Measurements from ENCODE around the gene MPST. TPM values are rescaled to one million over a fixed set of nuclear protein-coding genes. Genes with fewer than 3 reads are reported as not detected.
A peak's percentile ranks its signal among the peaks of the same experiment; 100 is the strongest.

The MPST gene
- total and polyA plus RNA-seq, 3 donors from 2014 or later, result 64.1 to 114 (median 99.6) TPM

DNA sequence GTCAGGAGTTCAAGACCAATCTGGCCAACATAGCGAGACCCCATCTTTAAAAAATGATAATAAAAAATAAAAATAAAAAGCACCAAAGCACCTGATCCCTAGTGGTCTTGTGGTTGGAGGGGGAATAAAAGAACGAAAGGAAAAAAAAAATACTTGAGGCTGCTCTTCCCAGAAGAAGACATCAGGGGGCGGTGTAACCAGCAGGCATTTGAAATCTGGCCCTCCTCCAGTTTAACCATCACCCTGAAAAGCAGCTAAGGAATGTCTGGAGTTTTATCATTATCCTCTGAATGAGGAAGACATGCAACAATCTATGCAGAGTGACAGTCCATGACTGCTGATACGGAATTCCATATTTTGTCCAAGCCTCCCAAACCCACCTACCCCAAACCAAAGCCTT, 26.4 kb downstream of the MPST start:
- H3K4me3 ChIP-seq, result no peak overlapping the region
- no peaks in the 10 kb centered on the region for H3K27me3 ChIP-seq
- H3K9me3 ChIP-seq, result no peaks in the 10 kb centered on the region
- no peak for DNase-seq
- no peaks in the 10 kb centered on the region for H3K4me1 ChIP-seq
- intact Hi-C loops (cut with DNase I; ENCODE audit: low total_unique reads), result no loop called here
- WGBS, 2 donors, result 46 to 55% methylated on average over 4 of the region's 4 CpGs
- no peaks in the 10 kb centered on the region for H3K36me3 ChIP-seq (ENCODE audit: low read depth, missing control alignments)
- TF ChIP-seq, protein P1, sequence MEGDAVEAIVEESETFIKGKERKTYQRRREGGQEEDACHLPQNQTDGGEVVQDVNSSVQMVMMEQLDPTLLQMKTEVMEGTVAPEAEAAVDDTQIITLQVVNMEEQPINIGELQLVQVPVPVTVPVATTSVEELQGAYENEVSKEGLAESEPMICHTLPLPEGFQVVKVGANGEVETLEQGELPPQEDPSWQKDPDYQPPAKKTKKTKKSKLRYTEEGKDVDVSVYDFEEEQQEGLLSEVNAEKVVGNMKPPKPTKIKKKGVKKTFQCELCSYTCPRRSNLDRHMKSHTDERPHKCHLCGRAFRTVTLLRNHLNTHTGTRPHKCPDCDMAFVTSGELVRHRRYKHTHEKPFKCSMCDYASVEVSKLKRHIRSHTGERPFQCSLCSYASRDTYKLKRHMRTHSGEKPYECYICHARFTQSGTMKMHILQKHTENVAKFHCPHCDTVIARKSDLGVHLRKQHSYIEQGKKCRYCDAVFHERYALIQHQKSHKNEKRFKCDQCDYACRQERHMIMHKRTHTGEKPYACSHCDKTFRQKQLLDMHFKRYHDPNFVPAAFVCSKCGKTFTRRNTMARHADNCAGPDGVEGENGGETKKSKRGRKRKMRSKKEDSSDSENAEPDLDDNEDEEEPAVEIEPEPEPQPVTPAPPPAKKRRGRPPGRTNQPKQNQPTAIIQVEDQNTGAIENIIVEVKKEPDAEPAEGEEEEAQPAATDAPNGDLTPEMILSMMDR (IDR thresholded peaks at IDR 0.05), result peak; percentile 25 to 49 (median 27)
- no peak for TF ChIP-seq POLR2A (IDR thresholded peaks at IDR 0.05)
- H3K27ac ChIP-seq, result no peak overlapping the region

DNA sequence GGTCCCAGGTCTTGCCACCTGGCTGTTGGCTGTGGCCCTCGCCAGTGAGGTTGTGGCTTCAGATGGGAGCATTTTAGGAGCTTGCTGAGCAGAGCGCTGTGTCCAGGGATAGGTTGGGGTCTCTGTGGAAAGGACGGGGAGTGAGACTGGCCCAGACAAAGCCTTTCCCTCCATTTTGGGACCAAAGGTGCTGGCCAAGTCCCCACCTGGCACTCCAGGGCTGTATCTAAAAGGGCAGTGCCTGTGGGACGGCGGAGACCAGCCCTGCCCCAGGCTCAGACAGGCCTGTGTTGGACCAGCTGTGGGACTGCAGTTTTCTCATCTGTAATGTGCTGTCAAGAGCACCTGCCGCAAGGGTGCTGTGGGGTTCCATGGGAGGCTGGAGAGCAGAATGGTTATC, 27.0 kb downstream of the MPST start:
- H3K36me3 ChIP-seq (ENCODE audit: low read depth, missing control alignments), result no peaks in the 10 kb centered on the region
- no peak overlapping the region for H3K27ac ChIP-seq
- H3K4me1 ChIP-seq, result no peaks in the 10 kb centered on the region
- no peak for DNase-seq
- H3K9me3 ChIP-seq, result no peaks in the 10 kb centered on the region
- intact Hi-C loops (cut with DNase I; ENCODE audit: low total_unique reads), result no loop called here
- no peak for TF ChIP-seq POLR2A (IDR thresholded peaks at IDR 0.05)
- TF ChIP-seq, protein P1 (IDR thresholded peaks at IDR 0.05), result no peak
- no peak overlapping the region for H3K4me3 ChIP-seq
- WGBS, 2 donors, result 94 to 96% methylated on average over 4 of the region's 6 CpGs
- H3K27me3 ChIP-seq, result no peaks in the 10 kb centered on the region

DNA sequence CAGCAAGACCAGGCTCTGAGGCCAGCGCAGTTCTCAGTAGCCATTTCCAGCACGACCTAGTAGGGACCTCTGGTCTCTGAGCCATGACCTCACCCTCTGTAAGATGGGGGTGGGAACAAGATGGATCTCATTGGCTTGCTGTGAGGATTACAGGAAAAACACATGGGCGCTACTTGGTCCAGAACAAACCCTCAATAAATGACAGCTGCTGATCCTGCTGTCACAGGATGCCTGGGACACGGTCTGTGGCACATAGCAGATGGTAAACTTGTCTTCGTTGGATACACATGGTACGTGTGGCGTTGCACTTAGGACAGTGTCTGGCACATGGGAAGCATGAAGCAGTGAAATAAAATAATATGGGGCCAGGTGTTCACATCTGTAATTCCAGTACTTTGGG, 27.5 kb downstream of the MPST start:
- no peaks in the 10 kb centered on the region for H3K4me1 ChIP-seq
- TF ChIP-seq, protein P1 (IDR thresholded peaks at IDR 0.05), result no peak
- no peak for TF ChIP-seq POLR2A (IDR thresholded peaks at IDR 0.05)
- no peaks in the 10 kb centered on the region for H3K9me3 ChIP-seq
- H3K27ac ChIP-seq, result no peak overlapping the region
- no peaks in the 10 kb centered on the region for H3K36me3 ChIP-seq (ENCODE audit: low read depth, missing control alignments)
- intact Hi-C loops (cut with DNase I; ENCODE audit: low total_unique reads), result no loop called here
- no peak for DNase-seq
- H3K4me3 ChIP-seq, result no peak overlapping the region
- WGBS, 2 donors, result 88 to 89% methylated on average over 7 of the region's 7 CpGs
- no peaks in the 10 kb centered on the region for H3K27me3 ChIP-seq

DNA sequence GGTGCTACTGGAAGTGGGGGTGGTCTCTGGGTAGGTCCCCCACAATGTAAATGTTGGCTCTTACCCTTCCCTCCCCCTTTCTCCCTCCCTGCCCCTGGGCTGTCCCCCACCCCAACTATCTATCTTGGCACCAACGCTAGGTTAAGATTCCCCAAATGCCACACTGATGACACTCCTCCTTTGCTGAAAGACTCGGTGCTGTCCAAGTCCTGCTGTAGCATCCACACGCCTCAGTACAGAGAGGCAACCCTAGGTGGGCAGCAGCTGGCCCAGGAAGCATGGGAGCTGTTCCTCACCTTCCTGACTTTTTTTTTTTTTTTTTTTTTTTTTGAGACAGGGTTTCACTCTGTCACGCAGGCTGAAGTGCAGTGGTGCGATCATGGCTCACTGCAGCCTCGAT, 28.6 kb downstream of the MPST start:
- no peaks in the 10 kb centered on the region for H3K27me3 ChIP-seq

DNA sequence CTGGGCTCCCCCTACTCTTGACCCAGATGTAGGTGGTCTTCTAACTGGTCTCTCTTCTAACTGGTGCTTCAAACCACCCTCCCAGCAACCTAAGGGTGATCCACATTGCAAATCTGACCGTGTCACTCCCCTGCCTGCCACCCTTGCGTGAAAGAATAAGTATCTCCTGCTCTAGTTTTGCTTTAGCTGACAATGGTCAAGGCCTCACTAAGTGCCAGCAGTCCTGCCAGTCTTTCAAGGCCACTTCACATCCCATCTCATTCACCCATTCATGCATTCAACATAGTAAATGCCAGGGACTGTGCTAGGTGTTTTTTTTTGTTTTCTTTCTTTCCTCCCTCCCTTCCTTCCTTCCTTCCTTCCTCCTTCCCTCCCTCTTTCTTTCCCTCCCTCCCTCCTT, 29.7 kb downstream of the MPST start:
- no peak for DNase-seq
- peaks cover 6% of the 10 kb centered on the region for H3K4me1 ChIP-seq
- H3K36me3 ChIP-seq (ENCODE audit: low read depth, missing control alignments), result no peaks in the 10 kb centered on the region
- H3K27ac ChIP-seq, result no peak overlapping the region
- H3K27me3 ChIP-seq, result no peaks in the 10 kb centered on the region
- WGBS, 2 donors, result 54 to 83% methylated on average over 2 of the region's 2 CpGs
- no peak for TF ChIP-seq POLR2A (IDR thresholded peaks at IDR 0.05)
- TF ChIP-seq, protein P1 (IDR thresholded peaks at IDR 0.05), result no peak
- intact Hi-C loops (cut with DNase I; ENCODE audit: low total_unique reads), result no loop called here
- H3K9me3 ChIP-seq, result no peaks in the 10 kb centered on the region
- H3K4me3 ChIP-seq, result no peak overlapping the region

More for the DNA sequence above, 28.6 kb downstream of the MPST start:
- Histone ChIP-seq H3K4me3 (no peak overlapping the region), H3K9me3 (no peaks in the 10 kb centered on the region), H3K27ac (no peak overlapping the region), H3K4me1 (peaks cover 6% of the 10 kb centered on the region), H3K36me3 (ENCODE audit: low read depth, missing control alignments) (no peaks in the 10 kb centered on the region)
- no peak for DNase-seq
- intact Hi-C loops (cut with DNase I; ENCODE audit: low total_unique reads), result no loop called here
- WGBS, 2 donors, result 77 to 78% methylated on average over 6 of the region's 6 CpGs
- TF ChIP-seq, protein P1 (IDR thresholded peaks at IDR 0.05), result no peak
- no peak for TF ChIP-seq POLR2A (IDR thresholded peaks at IDR 0.05)
